Heart left ventricle (tissue), 16 donors: Measurements from ENCODE around the gene EPHA8. TPM values are rescaled to one million over a fixed set of nuclear protein-coding genes. Genes with fewer than 3 reads are reported as not detected.

Source experiments
- ATAC-seq, 4 donors: fragments of 200-7000 bp; cut with Tn5 transposase; one replicate each; pipeline ENCODE4 v1.9.1; 2020 to 2022; ENCODE audit warnings: moderate library complexity in 4 of 4, mild to moderate bottlenecking in 3 of 4, moderate number of reproducible peaks in 1 of 4
- DNase-seq, 5 donors: peaks; one replicate each; pipeline ENCODE4 v3.0.0-alpha.2; 2020
- H3K27ac ChIP-seq, 12 donors: fragments of 200-600 bp; sonication (generic) in 4 of 12; one replicate each; pipeline versions ENCODE4 v1.5.0 to v1.8.0; 2016 to 2022; ENCODE audit warnings: mild to moderate bottlenecking in 2 of 12
- H3K27me3 ChIP-seq, 9 donors: fragments of 200-600 bp; sonication (generic) in 2 of 9; one replicate each; pipeline versions ENCODE4 v1.5.1 to v1.8.0; 2016 to 2022; ENCODE audit warnings: mild to moderate bottlenecking in 3 of 9
- H3K36me3 ChIP-seq, 9 donors: fragments of 200-600 bp; sonication (generic) in 2 of 9; one replicate each; pipeline versions ENCODE4 v1.5.0 to v1.8.0; 2018 to 2022; ENCODE audit warnings: mild to moderate bottlenecking in 2 of 9
- H3K4me1 ChIP-seq, 12 donors: fragments of 200-600 bp; sonication (generic) in 4 of 12; one replicate each; pipeline versions ENCODE4 v1.5.0 to v1.8.0; 2016 to 2022; ENCODE audit warnings: mild to moderate bottlenecking in 3 of 12
- H3K4me3 ChIP-seq, 12 donors: fragments of 200-600 bp; sonication (generic) in 4 of 12; one replicate each; pipeline versions ENCODE4 v1.5.0 to v1.8.0; 2017 to 2022; ENCODE audit warnings: mild to moderate bottlenecking in 9 of 12, moderate library complexity in 4 of 12
- H3K9me3 ChIP-seq, 12 donors: fragments of 200-600 bp; sonication (generic) in 4 of 12; one replicate each; pipeline versions ENCODE4 v1.5.0 to v1.8.0; 2016 to 2022; ENCODE audit warnings: mild to moderate bottlenecking in 1 of 12
- POLR2A ChIP-seq, 2 donors: fragments of 450-650 bp; IDR thresholded peaks; one replicate each; pipeline ENCODE4 v1.6.1; 2017; ENCODE audit warnings: antibody characterized with exemption in 2 of 2, mild to moderate bottlenecking in 2 of 2, moderate library complexity in 2 of 2
- WGBS, 4 donors: extraction: QIAGEN DNeasy Blood & Tissue Kit in 2 of 4; methylation state at CpG; one replicate each; pipeline versions ENCODE4 v1.1.5 to v1.1.7; 2013 to 2018; 5-methylcytosine and 5-hydroxymethylcytosine counted together
- intact Hi-C, 10 donors: fragments of 100-400 bp; cut with DNase I; formaldehyde crosslinking; loops; one replicate each; pipeline versions ENCODE4 v1.11.1 to v1.14.2; 2022
- polyA plus RNA-seq, 2 donors: library from polyadenylated mRNA; stranded (reverse); fragments of 200-250 nt; gene quantifications; one replicate each; pipeline ENCODE4 v1.2.3, GENCODE V29; 2013
- total RNA-seq, 9 donors: library from RNA; depleted of rRNA in 2 of 9; stranded (reverse); fragments of >200 nt in 2 of 9; fragmentation: NEBNext Ultra II Directional in 3 of 9; extraction: Animal tissue kit (Norgen Biotek cat#: 25700) in 3 of 9; gene quantifications; one replicate each; pipeline versions ENCODE4 v1.1.0 to v1.2.4, GENCODE V29; 2016 to 2023
- TF ChIP-seq, protein P1 (sequence below), 12 donors: fragments of 200-600 bp; sonication (generic) in 4 of 12; IDR thresholded peaks; one replicate each; pipeline versions ENCODE4 v1.5.0 to v1.8.0; 2018 to 2022; ENCODE audit warnings: antibody characterized with exemption in 12 of 12, mild to moderate bottlenecking in 5 of 12
- donor health status: ischemic (EF 13 %, LVEDD 7.1; RV severe dilation, severe dysfunction).
- donor health status: healthy with polysubstance abuse.
- donor health status: DM: no; HTN: yes; CAD: no.
- donor health status: DM: no; HTN: no; CAD: no.
- donor health status: ischemic (EF 25% LVEDD 6.9; RV normal size, moderate dysfunction).
- donor health status: ischemic (EF 25% LVEDD 5.7; RV mildly dilated, moderate dysfunction).
- donor health status: healthy.
- donor health status: DM: yes; HTN: yes; CAD: no.
- donor health status: ischemic (EF 35%, LVEDD 5.7; RV mildly dilated, moderate dysfunction).
- donor health status: nonischemic (EF 11% LVEDD 7.7; RV severe dilation, severe dysfunction).
- donor health status: DM: yes; HTN: yes; CAD: no.
- donor health status: PGD.
- donor health status: ischemic (EF 29% LVEDD 5.4; RV normal size, mild dysfunction).
- donor health status: nonischemic (EF 23%, LVEDD 6.1; RV moderate dilation, normal function).

EPHA8 gene
- total and polyA plus RNA-seq, 11 donors: 0.08 to 0.12 TPM; not detected in 9

GRCh38 chr1:22602060-22602740, 38.9 kb downstream of the EPHA8 start:
- DNase-seq: no peak
- TF ChIP-seq POLR2A (IDR thresholded peaks at IDR 0.05): no peak
- TF ChIP-seq, protein P1, sequence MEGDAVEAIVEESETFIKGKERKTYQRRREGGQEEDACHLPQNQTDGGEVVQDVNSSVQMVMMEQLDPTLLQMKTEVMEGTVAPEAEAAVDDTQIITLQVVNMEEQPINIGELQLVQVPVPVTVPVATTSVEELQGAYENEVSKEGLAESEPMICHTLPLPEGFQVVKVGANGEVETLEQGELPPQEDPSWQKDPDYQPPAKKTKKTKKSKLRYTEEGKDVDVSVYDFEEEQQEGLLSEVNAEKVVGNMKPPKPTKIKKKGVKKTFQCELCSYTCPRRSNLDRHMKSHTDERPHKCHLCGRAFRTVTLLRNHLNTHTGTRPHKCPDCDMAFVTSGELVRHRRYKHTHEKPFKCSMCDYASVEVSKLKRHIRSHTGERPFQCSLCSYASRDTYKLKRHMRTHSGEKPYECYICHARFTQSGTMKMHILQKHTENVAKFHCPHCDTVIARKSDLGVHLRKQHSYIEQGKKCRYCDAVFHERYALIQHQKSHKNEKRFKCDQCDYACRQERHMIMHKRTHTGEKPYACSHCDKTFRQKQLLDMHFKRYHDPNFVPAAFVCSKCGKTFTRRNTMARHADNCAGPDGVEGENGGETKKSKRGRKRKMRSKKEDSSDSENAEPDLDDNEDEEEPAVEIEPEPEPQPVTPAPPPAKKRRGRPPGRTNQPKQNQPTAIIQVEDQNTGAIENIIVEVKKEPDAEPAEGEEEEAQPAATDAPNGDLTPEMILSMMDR (IDR thresholded peaks at IDR 0.05): no peak
- Histone ChIP-seq H3K4me3 (no peak overlapping the region), H3K27ac (no peak overlapping the region), H3K9me3 (no peaks in the 10 kb centered on the region), H3K36me3 (no peaks in the 10 kb centered on the region), H3K4me1 (no peaks in the 10 kb centered on the region), H3K27me3 (peaks cover 0 to 68% (median 15%) of the 10 kb centered on the region in 9 donors)
- WGBS, 4 donors: 78 to 85% (median 82%) methylated on average over 17 to 18 of the region's 18 CpGs
- intact Hi-C loops: no loop called here
- no peak for ATAC-seq

DNA sequence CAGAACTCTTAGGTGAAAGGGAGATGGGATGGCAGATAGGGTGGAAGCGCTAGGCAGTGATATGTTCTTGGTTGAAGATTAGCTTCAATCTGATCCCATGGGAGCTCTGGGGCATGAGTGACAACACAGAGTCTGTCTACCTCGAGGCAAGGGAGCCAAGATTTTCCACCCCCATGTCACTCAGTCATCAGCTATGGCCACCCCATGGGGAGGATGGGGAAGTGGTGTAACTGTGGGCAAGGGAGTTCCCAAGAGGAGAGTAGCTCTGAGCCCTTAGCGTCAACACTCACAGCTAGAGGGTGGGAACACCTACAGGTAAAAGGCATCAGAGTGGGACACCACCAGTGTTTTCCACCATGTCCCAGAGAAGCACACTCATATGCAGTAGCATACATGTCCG, 42.9 kb downstream of the EPHA8 start:
- DNase-seq (no peak), ATAC-seq (no peak)
- Histone ChIP-seq H3K4me1 (no peaks in the 10 kb centered on the region), H3K9me3 (no peaks in the 10 kb centered on the region), H3K27me3 (peaks cover 0 to 62% (median 24%) of the 10 kb centered on the region in 9 donors), H3K4me3 (no peak overlapping the region), H3K27ac (no peak overlapping the region), H3K36me3 (no peaks in the 10 kb centered on the region)
- intact Hi-C loops: no loop called here
- TF ChIP-seq POLR2A (IDR thresholded peaks at IDR 0.05): no peak
- TF ChIP-seq, protein P1 (IDR thresholded peaks at IDR 0.05): no peak
- WGBS, 4 donors: 49 to 58% (median 55%) methylated on average over 4 of the region's 4 CpGs

- ATAC-seq: no peak
- no peaks in the 10 kb centered on the region for H3K9me3 ChIP-seq
- no peaks in the 10 kb centered on the region for H3K4me1 ChIP-seq
- TF ChIP-seq, protein P1 (IDR thresholded peaks at IDR 0.05): no peak
- TF ChIP-seq POLR2A (IDR thresholded peaks at IDR 0.05): no peak
- WGBS, 4 donors: 6 to 8% (median 7%) methylated on average over 10 of the region's 10 CpGs
- no peak for DNase-seq
- no peak overlapping the region for H3K27ac ChIP-seq
- intact Hi-C loops: no loop called here
- H3K27me3 ChIP-seq: peaks cover 0 to 57% (median 24%) of the 10 kb centered on the region in 9 donors
- no peak overlapping the region for H3K4me3 ChIP-seq
- no peaks in the 10 kb centered on the region for H3K36me3 ChIP-seq
Observed at GRCh38 chr1:22607154-22607553, 43.9 kb downstream of the EPHA8 start.

DNA sequence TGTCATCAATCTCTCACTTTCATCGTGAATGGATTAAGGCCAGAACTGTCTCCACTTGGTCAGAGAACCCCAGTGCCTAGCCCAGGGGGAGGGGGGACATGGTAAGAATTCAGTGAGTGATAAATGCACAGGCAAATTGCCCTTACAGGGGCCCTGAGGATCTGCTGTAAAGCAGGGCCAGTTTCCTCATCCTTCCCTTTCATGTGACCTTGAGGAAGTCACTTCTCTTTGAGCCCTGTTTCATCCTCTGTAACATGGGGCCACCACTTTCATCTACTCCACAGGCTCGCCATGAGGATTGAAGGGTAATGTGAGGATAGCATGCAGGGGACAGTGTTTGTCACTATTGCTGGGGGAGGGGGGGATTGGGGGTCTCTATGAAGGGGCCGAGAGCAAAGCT, 45.1 kb downstream of the EPHA8 start:
- Histone ChIP-seq H3K4me3 (no peak overlapping the region), H3K27ac (no peak overlapping the region), H3K9me3 (no peaks in the 10 kb centered on the region), H3K36me3 (no peaks in the 10 kb centered on the region), H3K27me3 (peaks cover 0 to 50% (median 24%) of the 10 kb centered on the region in 9 donors), H3K4me1 (no peaks in the 10 kb centered on the region)
- ATAC-seq (no peak), DNase-seq (no peak)
- intact Hi-C loops: no loop called here
- 48 to 62% (median 56%) methylated on average over 3 of the region's 3 CpGs for WGBS, 4 donors
- TF ChIP-seq, protein P1 (IDR thresholded peaks at IDR 0.05): no peak
- TF ChIP-seq POLR2A (IDR thresholded peaks at IDR 0.05): no peak
